Measurements from ENCODE around the gene IQGAP3.
"Not testable (repeated sequence)": the region's sequence is repeated elsewhere in the genome, so short reads cannot be mapped to it uniquely, and the experiment has no call there.

IQGAP3 gene

DNA sequence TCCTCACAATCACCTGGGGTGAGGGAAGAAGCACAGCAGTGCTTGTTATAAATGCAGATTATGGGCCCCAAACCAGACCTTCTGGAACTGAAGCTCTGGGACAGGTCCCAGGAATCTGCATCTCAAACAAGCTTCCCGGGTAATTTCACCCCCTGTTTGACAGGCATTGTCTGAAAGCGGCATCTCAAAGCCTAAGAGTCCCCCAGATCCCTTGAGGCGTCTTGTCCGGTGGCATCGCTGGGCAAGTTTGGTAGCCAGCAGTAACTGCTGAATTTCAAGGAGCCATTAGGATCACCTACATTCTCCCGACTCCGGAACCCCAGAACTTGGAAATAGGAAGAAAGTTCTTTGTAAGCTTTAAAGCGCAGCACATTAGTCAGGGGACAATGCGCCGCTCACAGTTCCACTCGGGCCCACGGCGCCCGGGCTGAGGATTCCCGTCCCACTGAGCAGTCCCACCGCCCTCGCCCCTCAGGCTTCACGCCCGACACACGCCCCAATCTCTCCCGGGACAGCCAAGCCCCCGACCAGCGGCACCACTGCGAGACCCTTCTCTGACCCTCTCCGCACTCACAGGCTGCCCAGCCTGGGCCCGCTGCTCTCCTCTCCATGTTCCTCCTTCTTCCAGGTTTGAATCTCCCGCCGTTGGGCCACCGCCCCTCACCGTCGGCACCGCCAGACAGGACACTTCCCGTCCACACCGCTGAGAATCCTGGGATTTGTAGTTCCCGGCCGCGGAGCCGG is at the start of gene IQGAP3:
Gene IQGAP3, minus strand, starts transcription at position 647 of the 744 bp plus-strand sequence. Its CDS starts 36 bp downstream, at position 611.
- no CpG with 5 or more reads among the region's 38 CpGs for WGBS (ENCODE audit: insufficient coverage, insufficient read length)
- H3K4me1 ChIP-seq (ENCODE audit: control insufficient read depth, insufficient read depth, low read length), result peaks cover 1% of the 10 kb centered on the region; the same call in 1 of the 2 replicates
- H3K27me3 ChIP-seq (ENCODE audit: control insufficient read depth, insufficient read depth, low read length), result no peaks in the 10 kb centered on the region
- no peaks in the 10 kb centered on the region for H3K36me3 ChIP-seq (ENCODE audit: control insufficient read depth, insufficient read depth, low read length)
- DNase-seq (ENCODE audit: low read depth, low spot score), result peak; percentile 57
- H3K9me3 ChIP-seq (ENCODE audit: control insufficient read depth, insufficient read depth, low read length), result no peaks in the 10 kb centered on the region
- no peak within 1 kb of the TSS for H3K27ac ChIP-seq (ENCODE audit: low read length)
- H3K4me3 ChIP-seq (ENCODE audit: low read length), result peak within 1 kb of the TSS; percentile 97

- H3K4me3 ChIP-seq (ENCODE audit: low read length), result no peak overlapping the region
- no peaks in the 10 kb centered on the region for H3K36me3 ChIP-seq (ENCODE audit: control insufficient read depth, insufficient read depth, low read length)
- no peaks in the 10 kb centered on the region for H3K9me3 ChIP-seq (ENCODE audit: control insufficient read depth, insufficient read depth, low read length)
- H3K27me3 ChIP-seq (ENCODE audit: control insufficient read depth, insufficient read depth, low read length), result peaks cover 17% of the 10 kb centered on the region
- H3K27ac ChIP-seq (ENCODE audit: low read length), result no peak overlapping the region
- WGBS (ENCODE audit: insufficient coverage, insufficient read length), result no CpG with 5 or more reads among the region's 6 CpGs
- DNase-seq (ENCODE audit: low read depth, low spot score), result no peak
- peaks cover 3% of the 10 kb centered on the region; the same call in 1 of the 2 replicates for H3K4me1 ChIP-seq (ENCODE audit: control insufficient read depth, insufficient read depth, low read length)
Observed at GRCh38 chr1:156619582-156619955, 47.2 kb upstream of the IQGAP3 start.

GRCh38 chr1:156618853-156619581 is 46.7 kb upstream of the IQGAP3 start, which contains the start of gene HAPLN2:
Gene HAPLN2, plus strand, starts transcription at chr1:156619415. Its CDS starts 4,076 bp downstream, at chr1:156623491.
- WGBS (ENCODE audit: insufficient coverage, insufficient read length), result no CpG with 5 or more reads among the region's 7 CpGs
- Histone ChIP-seq H3K27me3 (ENCODE audit: control insufficient read depth, insufficient read depth, low read length) (peaks cover 11% of the 10 kb centered on the region), H3K27ac (ENCODE audit: low read length) (no peak within 1 kb of the TSS), H3K36me3 (ENCODE audit: control insufficient read depth, insufficient read depth, low read length) (no peaks in the 10 kb centered on the region), H3K9me3 (ENCODE audit: control insufficient read depth, insufficient read depth, low read length) (no peaks in the 10 kb centered on the region), H3K4me3 (ENCODE audit: low read length) (no peak within 1 kb of the TSS), H3K4me1 (ENCODE audit: control insufficient read depth, insufficient read depth, low read length) (peaks cover 3% of the 10 kb centered on the region; the same call in 1 of the 2 replicates)
- DNase-seq (ENCODE audit: low read depth, low spot score), result no peak

- no peak for DNase-seq (ENCODE audit: low read depth, low spot score)
- H3K27ac ChIP-seq (ENCODE audit: low read length), result no peak overlapping the region
- no peaks in the 10 kb centered on the region for H3K9me3 ChIP-seq (ENCODE audit: control insufficient read depth, insufficient read depth, low read length)
Observed at GRCh38 chr1:156616463-156616862, 44.1 kb upstream of the IQGAP3 start.

DNA sequence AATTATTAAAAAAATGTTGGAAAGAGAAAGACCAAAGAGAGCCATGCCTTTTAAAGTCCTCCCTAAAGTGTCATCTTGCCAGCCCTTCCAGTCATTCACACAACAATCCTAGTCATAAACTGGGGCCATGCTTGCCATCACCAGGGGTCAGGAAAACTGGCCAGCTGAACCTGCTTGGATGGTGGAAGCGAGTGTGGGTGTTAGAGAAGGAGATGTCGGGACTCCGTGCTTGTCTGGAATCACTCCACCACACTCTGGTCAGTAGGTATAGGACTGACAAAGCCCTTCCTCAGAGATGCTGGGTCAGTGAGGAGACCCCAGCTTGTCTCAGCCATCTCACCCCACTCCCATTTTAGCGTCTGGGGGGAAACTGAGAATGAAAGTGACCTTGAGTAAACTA is 43.6 kb upstream of the IQGAP3 start:
- H3K27me3 ChIP-seq (ENCODE audit: control insufficient read depth, insufficient read depth, low read length), result no peaks in the 10 kb centered on the region
- WGBS (ENCODE audit: insufficient coverage, insufficient read length), result no CpG with 5 or more reads among the region's 4 CpGs
- H3K27ac ChIP-seq (ENCODE audit: low read length), result no peak overlapping the region
- H3K9me3 ChIP-seq (ENCODE audit: control insufficient read depth, insufficient read depth, low read length), result no peaks in the 10 kb centered on the region
- no peak for DNase-seq (ENCODE audit: low read depth, low spot score)
- no peaks in the 10 kb centered on the region for H3K4me1 ChIP-seq (ENCODE audit: control insufficient read depth, insufficient read depth, low read length)
- no peaks in the 10 kb centered on the region for H3K36me3 ChIP-seq (ENCODE audit: control insufficient read depth, insufficient read depth, low read length)
- no peak overlapping the region for H3K4me3 ChIP-seq (ENCODE audit: low read length)

More at GRCh38 chr1:156616463-156616862, 44.1 kb upstream of the IQGAP3 start:
- no peaks in the 10 kb centered on the region for H3K36me3 ChIP-seq (ENCODE audit: control insufficient read depth, insufficient read depth, low read length)
- no peaks in the 10 kb centered on the region for H3K27me3 ChIP-seq (ENCODE audit: control insufficient read depth, insufficient read depth, low read length)
- H3K4me1 ChIP-seq (ENCODE audit: control insufficient read depth, insufficient read depth, low read length), result no peaks in the 10 kb centered on the region
- WGBS (ENCODE audit: insufficient coverage, insufficient read length), result no CpG with 5 or more reads among the region's 5 CpGs
- H3K4me3 ChIP-seq (ENCODE audit: low read length), result no peak overlapping the region

GRCh38 chr1:156612666-156613065 is 40.3 kb upstream of the IQGAP3 start:
- DNase-seq (ENCODE audit: low read depth, low spot score), result no peak
- H3K27ac ChIP-seq (ENCODE audit: low read length), result no peak overlapping the region
- no peak overlapping the region for H3K4me3 ChIP-seq (ENCODE audit: low read length)
- no peaks in the 10 kb centered on the region; the same call in 1 of the 2 replicates for H3K4me1 ChIP-seq (ENCODE audit: control insufficient read depth, insufficient read depth, low read length)
- 0 out of 2 replicates have a peak, but pooled peaks cover 3% of the 10 kb centered on the region for H3K27me3 ChIP-seq (ENCODE audit: control insufficient read depth, insufficient read depth, low read length)
- no peaks in the 10 kb centered on the region for H3K36me3 ChIP-seq (ENCODE audit: control insufficient read depth, insufficient read depth, low read length)
- no peaks in the 10 kb centered on the region for H3K9me3 ChIP-seq (ENCODE audit: control insufficient read depth, insufficient read depth, low read length)
- no CpG with 5 or more reads among the region's 3 CpGs for WGBS (ENCODE audit: insufficient coverage, insufficient read length)

DNA sequence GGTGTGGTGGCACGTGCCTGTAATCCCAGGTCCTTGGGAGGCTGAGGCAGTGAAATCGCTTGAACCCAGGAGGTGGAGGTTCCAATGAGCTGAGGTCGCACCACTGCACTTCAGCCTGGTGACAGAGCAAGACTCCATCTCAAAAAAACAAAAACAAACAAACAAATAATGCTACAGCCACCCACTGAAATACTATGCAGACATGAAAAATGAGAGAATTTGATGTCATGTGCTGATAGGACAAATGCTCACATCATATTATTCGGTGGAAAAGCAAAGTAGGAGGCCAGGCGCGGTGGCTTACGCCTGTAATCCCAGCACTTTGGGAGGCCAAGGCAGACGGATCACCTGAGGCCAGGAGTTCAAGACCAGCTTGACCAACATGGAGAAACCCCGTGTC is 37.7 kb upstream of the IQGAP3 start:
- not testable (repeated sequence) for H3K4me3 ChIP-seq (ENCODE audit: low read length); H3K9me3 ChIP-seq (ENCODE audit: control insufficient read depth, insufficient read depth, low read length); DNase-seq (ENCODE audit: low read depth, low spot score); H3K27ac ChIP-seq (ENCODE audit: low read length); H3K27me3 ChIP-seq (ENCODE audit: control insufficient read depth, insufficient read depth, low read length); H3K36me3 ChIP-seq (ENCODE audit: control insufficient read depth, insufficient read depth, low read length); H3K4me1 ChIP-seq (ENCODE audit: control insufficient read depth, insufficient read depth, low read length)
- no CpG with 5 or more reads among the region's 9 CpGs for WGBS (ENCODE audit: insufficient coverage, insufficient read length)

DNA sequence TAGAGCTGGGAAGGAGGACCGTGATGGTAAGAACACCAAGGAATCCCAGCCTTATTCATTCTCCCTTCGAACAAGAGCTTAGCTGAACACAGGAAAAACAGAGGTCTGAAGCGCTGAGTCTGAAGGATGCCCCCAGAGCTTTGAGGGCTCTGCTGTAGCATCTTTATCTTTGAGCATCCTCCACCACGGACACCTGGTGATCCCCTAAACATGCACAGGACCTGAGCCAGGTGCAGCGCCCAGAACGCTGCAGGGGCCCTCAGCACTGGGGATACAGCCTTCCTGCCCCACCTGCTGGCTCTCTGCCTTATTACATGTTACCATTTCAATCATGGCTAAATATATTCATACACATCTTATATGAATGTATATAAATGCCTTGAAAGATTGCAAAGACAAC is 36.6 kb upstream of the IQGAP3 start:
- H3K4me3 ChIP-seq (ENCODE audit: low read length), result no peak overlapping the region
- no peak overlapping the region for H3K27ac ChIP-seq (ENCODE audit: low read length)
- 0 out of 2 replicates have a peak, but pooled peaks cover 3% of the 10 kb centered on the region for H3K27me3 ChIP-seq (ENCODE audit: control insufficient read depth, insufficient read depth, low read length)
- H3K9me3 ChIP-seq (ENCODE audit: control insufficient read depth, insufficient read depth, low read length), result no peaks in the 10 kb centered on the region
- WGBS (ENCODE audit: insufficient coverage, insufficient read length), result no CpG with 5 or more reads among the region's 6 CpGs
- no peak for DNase-seq (ENCODE audit: low read depth, low spot score)
- no peaks in the 10 kb centered on the region; the same call in 1 of the 2 replicates for H3K4me1 ChIP-seq (ENCODE audit: control insufficient read depth, insufficient read depth, low read length)
- no peaks in the 10 kb centered on the region for H3K36me3 ChIP-seq (ENCODE audit: control insufficient read depth, insufficient read depth, low read length)

GRCh38 chr1:156608036-156608674 is 35.8 kb upstream of the IQGAP3 start:
- no peaks in the 10 kb centered on the region for H3K36me3 ChIP-seq (ENCODE audit: control insufficient read depth, insufficient read depth, low read length)
- DNase-seq (ENCODE audit: low read depth, low spot score), result no peak
- no peak overlapping the region for H3K4me3 ChIP-seq (ENCODE audit: low read length)
- no peaks in the 10 kb centered on the region for H3K9me3 ChIP-seq (ENCODE audit: control insufficient read depth, insufficient read depth, low read length)
- H3K27ac ChIP-seq (ENCODE audit: low read length), result no peak overlapping the region
- no CpG with 5 or more reads among the region's 7 CpGs for WGBS (ENCODE audit: insufficient coverage, insufficient read length)
- no peaks in the 10 kb centered on the region; the same call in 1 of the 2 replicates for H3K4me1 ChIP-seq (ENCODE audit: control insufficient read depth, insufficient read depth, low read length)
- 0 out of 2 replicates have a peak, but pooled peaks cover 3% of the 10 kb centered on the region for H3K27me3 ChIP-seq (ENCODE audit: control insufficient read depth, insufficient read depth, low read length)

GRCh38 chr1:156607344-156607743 is 35.0 kb upstream of the IQGAP3 start:
- H3K4me3 ChIP-seq (ENCODE audit: low read length); H3K4me1 ChIP-seq (ENCODE audit: control insufficient read depth, insufficient read depth, low read length); H3K27ac ChIP-seq (ENCODE audit: low read length); H3K27me3 ChIP-seq (ENCODE audit: control insufficient read depth, insufficient read depth, low read length); H3K36me3 ChIP-seq (ENCODE audit: control insufficient read depth, insufficient read depth, low read length); DNase-seq (ENCODE audit: low read depth, low spot score); H3K9me3 ChIP-seq (ENCODE audit: control insufficient read depth, insufficient read depth, low read length): not testable (repeated sequence)
- no CpG with 5 or more reads among the region's 4 CpGs for WGBS (ENCODE audit: insufficient coverage, insufficient read length)
